Transverse colon (tissue), 3 donors: ENCODE data around the gene KRTAP9-4.

ENCODE experiments used
- EP300 ChIP-seq: sonication (generic); formaldehyde crosslinking; IDR thresholded peaks from one replicate; pipeline ENCODE4 v1.6.1; 2017; ENCODE audit warnings: antibody characterized with exemption, low read depth
- TF ChIP-seq, protein P1 (sequence below), 5 experiments: fragments of 200-600 bp in 3 of 5; fragments of 450-650 bp in 2 of 5; sonication (generic) in 3 of 5; IDR thresholded peaks; 1 replicate in 2 of 5; 2 replicates in 3 of 5; pipeline ENCODE4 v1.5.1; 2016 to 2017; ENCODE audit warnings: antibody characterized with exemption in 5 of 5, inconsistent platforms in 3 of 5, mild to moderate bottlenecking in 2 of 5, moderate library complexity in 1 of 5

DNA sequence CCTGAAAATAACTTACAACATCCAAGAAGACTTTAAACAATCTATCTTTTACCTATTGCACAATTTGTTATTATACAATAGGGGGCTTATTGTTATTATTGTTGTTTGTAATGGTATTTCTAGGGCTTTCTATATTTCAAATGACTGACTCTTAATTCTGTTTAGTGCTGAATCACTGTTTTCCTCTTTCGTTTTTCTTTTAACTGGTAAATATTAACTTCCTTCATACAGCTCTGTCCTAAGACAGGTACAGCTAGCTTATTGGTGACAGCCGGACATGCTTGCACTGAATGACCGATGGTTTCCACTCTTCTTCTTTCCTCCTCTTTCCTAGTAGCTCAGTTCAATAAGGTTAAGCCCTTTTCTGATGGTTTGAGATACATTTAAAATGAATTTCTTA is 37.6 kb downstream of the KRTAP9-4 start:
- TF ChIP-seq EP300 = no peak
- TF ChIP-seq, protein P1, sequence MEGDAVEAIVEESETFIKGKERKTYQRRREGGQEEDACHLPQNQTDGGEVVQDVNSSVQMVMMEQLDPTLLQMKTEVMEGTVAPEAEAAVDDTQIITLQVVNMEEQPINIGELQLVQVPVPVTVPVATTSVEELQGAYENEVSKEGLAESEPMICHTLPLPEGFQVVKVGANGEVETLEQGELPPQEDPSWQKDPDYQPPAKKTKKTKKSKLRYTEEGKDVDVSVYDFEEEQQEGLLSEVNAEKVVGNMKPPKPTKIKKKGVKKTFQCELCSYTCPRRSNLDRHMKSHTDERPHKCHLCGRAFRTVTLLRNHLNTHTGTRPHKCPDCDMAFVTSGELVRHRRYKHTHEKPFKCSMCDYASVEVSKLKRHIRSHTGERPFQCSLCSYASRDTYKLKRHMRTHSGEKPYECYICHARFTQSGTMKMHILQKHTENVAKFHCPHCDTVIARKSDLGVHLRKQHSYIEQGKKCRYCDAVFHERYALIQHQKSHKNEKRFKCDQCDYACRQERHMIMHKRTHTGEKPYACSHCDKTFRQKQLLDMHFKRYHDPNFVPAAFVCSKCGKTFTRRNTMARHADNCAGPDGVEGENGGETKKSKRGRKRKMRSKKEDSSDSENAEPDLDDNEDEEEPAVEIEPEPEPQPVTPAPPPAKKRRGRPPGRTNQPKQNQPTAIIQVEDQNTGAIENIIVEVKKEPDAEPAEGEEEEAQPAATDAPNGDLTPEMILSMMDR (IDR thresholded peaks at IDR 0.05) = no peak
